ENCODE results near the gene ADAMTSL2. TPM values are rescaled to one million over a fixed set of nuclear protein-coding genes. Genes with fewer than 3 reads are reported as not detected.

The ADAMTSL2 gene
- total RNA-seq, 1 donor from 2014 or later, result 0.54 TPM

GRCh38 chr9:133511607-133512006, 22.9 kb upstream of the ADAMTSL2 start:
- Histone ChIP-seq H3K4me3 (ENCODE audit: low read depth, low read length) (no peak overlapping the region), H3K36me3 (ENCODE audit: control insufficient read depth, insufficient read depth, low read length) (no peaks in the 10 kb centered on the region), H3K27me3 (ENCODE audit: control insufficient read depth, insufficient read depth, low read length) (peaks cover 44% of the 10 kb centered on the region)
- DNase-seq (ENCODE audit: low read depth), result no peak
- TF ChIP-seq CTCF (IDR thresholded peaks at IDR 0.05; ENCODE audit: insufficient read depth, low read length, poor library complexity, severe bottlenecking), result no peak

GRCh38 chr9:133512253-133513213, 22.0 kb upstream of the ADAMTSL2 start:
- no peaks in the 10 kb centered on the region for H3K36me3 ChIP-seq (ENCODE audit: control insufficient read depth, insufficient read depth, low read length)
- TF ChIP-seq CTCF (IDR thresholded peaks at IDR 0.05; ENCODE audit: insufficient read depth, low read length, poor library complexity, severe bottlenecking), result no peak
- H3K4me3 ChIP-seq (ENCODE audit: low read depth, low read length), result no peak overlapping the region
- no peak for DNase-seq (ENCODE audit: low read depth)
- peaks cover 46% of the 10 kb centered on the region for H3K27me3 ChIP-seq (ENCODE audit: control insufficient read depth, insufficient read depth, low read length)

DNA sequence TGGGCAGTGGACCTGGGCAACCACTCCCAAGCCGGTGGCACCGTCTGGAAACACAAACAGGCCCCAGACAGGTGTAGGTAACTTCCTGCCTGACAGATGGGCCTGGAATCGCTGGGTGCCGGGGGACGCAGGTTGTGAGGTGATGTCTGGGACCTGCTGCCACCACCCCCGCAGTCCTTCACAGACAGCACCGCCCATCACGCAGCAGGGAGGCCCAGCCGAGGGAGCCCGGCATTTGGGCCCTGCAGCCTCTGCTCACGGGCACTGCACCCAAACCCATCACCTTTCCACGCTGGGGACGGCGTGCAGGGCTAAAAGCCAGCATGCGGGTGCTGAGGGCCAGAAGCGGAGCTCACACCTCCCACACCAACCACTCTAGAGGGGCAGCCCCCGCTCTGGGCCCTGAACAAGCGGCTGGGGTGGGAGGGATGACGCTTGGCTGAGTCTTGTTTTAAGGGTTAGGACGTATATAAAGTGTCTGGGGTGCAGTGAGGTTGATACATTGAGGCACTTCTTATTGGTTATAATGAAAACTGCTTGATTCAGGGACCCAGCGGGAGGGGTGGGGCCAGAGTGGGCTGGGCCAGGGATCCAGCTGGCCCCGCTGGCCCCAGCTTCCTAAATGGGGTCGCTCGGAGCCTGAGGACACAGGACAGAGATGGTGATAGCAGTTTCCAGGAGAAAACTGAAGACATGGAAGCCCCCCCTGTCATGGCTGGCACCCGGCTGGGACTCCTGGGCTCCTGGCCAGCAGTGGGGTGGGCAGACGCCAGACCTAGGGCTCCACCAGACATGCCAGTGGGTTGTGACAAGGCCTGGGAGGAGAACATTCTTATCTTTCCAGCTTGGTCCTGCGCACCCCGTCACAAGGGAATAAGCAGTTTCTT, 21.0 kb upstream of the ADAMTSL2 start:
- no peak overlapping the region for H3K4me3 ChIP-seq (ENCODE audit: low read depth, low read length)
- H3K36me3 ChIP-seq (ENCODE audit: control insufficient read depth, insufficient read depth, low read length), result no peaks in the 10 kb centered on the region
- no peak for DNase-seq (ENCODE audit: low read depth)
- no peak for TF ChIP-seq CTCF (IDR thresholded peaks at IDR 0.05; ENCODE audit: insufficient read depth, low read length, poor library complexity, severe bottlenecking)
- H3K27me3 ChIP-seq (ENCODE audit: control insufficient read depth, insufficient read depth, low read length), result peaks cover 48% of the 10 kb centered on the region

- Histone ChIP-seq H3K4me3 (ENCODE audit: low read depth, low read length) (no peak overlapping the region), H3K36me3 (ENCODE audit: control insufficient read depth, insufficient read depth, low read length) (no peaks in the 10 kb centered on the region), H3K27me3 (ENCODE audit: control insufficient read depth, insufficient read depth, low read length) (peaks cover 46% of the 10 kb centered on the region)
- TF ChIP-seq CTCF (IDR thresholded peaks at IDR 0.05; ENCODE audit: insufficient read depth, low read length, poor library complexity, severe bottlenecking), result no peak
- no peak for DNase-seq (ENCODE audit: low read depth)
Measured at GRCh38 chr9:133514460-133515239, 19.9 kb upstream of the ADAMTSL2 start.

DNA sequence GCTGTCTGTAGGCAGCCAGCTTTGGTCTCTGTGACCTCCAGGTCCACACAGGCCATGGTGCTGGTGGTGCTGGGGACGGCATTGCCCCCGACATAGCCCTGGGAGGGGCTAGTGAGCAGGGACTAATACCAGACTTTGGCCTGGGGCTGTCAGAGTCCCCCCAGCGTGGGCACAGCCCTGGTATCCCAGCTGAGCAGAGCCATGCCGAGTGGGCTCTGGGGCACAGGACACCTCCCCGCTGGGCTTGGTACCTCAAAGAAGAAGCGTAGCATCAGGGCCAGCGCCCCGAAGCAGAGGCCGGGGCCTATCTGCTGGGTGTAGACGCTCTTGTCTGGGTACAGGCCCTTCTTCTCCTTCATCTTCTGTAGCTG, 19.3 kb upstream of the ADAMTSL2 start:
- H3K27me3 ChIP-seq (ENCODE audit: control insufficient read depth, insufficient read depth, low read length), result peaks cover 47% of the 10 kb centered on the region

More for the DNA sequence above, 19.3 kb upstream of the ADAMTSL2 start:
- no peak for DNase-seq (ENCODE audit: low read depth)
- no peak overlapping the region for H3K4me3 ChIP-seq (ENCODE audit: low read depth, low read length)
- no peaks in the 10 kb centered on the region for H3K36me3 ChIP-seq (ENCODE audit: control insufficient read depth, insufficient read depth, low read length)
- no peak for TF ChIP-seq CTCF (IDR thresholded peaks at IDR 0.05; ENCODE audit: insufficient read depth, low read length, poor library complexity, severe bottlenecking)

All from kidney epithelial cell (primary cell).